ENCODE results near the gene SETBP1.

DNA sequence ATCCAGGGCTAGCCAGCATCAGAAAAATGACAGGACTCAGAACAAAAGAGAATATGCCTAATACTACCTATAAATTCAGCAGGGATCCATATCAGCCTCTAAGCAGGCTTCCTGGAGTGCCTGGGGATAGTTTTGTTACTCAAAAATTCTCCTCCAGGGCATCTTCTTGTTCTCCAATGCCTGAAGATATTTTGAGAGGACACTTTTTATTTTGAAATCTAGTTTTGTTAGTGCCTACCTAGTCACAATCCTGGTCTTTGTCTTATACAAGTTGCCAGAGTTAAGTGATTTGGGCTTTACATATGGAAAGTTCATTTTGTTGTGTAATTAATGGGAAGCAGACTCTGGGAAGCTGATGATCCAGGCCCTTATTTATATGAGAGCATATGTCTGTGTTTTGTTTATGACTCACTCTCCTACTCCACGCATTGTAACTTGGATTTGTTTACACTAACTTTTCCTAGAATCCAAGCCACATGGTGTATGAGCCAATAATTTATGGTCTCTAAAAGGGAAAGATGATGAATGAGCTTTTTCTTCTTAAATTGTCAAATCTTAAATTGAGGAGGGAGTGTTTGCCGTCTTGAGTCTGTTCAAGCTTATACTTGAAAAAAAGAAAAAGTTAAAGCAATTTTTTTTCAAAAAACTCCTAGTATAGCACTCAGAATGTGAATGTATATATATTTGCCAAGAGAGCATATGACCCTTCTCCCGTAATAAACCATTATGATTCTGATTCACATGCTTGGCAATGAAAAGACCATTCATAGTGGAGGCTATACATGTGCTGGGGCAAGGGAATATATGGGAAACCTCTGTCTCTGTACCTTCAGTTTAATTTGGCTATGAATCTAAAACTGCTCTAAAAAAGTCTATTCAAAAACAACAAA is 370.3 kb downstream of the SETBP1 start:
- TF ChIP-seq, protein P1, sequence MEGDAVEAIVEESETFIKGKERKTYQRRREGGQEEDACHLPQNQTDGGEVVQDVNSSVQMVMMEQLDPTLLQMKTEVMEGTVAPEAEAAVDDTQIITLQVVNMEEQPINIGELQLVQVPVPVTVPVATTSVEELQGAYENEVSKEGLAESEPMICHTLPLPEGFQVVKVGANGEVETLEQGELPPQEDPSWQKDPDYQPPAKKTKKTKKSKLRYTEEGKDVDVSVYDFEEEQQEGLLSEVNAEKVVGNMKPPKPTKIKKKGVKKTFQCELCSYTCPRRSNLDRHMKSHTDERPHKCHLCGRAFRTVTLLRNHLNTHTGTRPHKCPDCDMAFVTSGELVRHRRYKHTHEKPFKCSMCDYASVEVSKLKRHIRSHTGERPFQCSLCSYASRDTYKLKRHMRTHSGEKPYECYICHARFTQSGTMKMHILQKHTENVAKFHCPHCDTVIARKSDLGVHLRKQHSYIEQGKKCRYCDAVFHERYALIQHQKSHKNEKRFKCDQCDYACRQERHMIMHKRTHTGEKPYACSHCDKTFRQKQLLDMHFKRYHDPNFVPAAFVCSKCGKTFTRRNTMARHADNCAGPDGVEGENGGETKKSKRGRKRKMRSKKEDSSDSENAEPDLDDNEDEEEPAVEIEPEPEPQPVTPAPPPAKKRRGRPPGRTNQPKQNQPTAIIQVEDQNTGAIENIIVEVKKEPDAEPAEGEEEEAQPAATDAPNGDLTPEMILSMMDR (conservative IDR thresholded peaks at IDR 0.05; ENCODE audit: low read depth, low read length): no peak
- no peak for TF ChIP-seq POLR2A (IDR thresholded peaks at IDR 0.05; ENCODE audit: low read depth, low read length)
- TF ChIP-seq NFE2L2 (IDR thresholded peaks at IDR 0.05; ENCODE audit: low read depth, low read length): no peak
- no peak for TF ChIP-seq RCOR1 (IDR thresholded peaks at IDR 0.05; ENCODE audit: insufficient replicate concordance, low read length)

All from IMR-90 (cell line).